IMR-90 (cell line): ENCODE data around the gene EIF1. TPM values are rescaled to one million over a fixed set of nuclear protein-coding genes. Genes with fewer than 3 reads are reported as not detected.

Source experiments
- ATAC-seq: fragments of 200-7000 bp; cut with Tn5 transposase; 2 replicates; pipeline ENCODE4 v1.9.1; 2020; ENCODE audit warnings: low read depth, mild to moderate bottlenecking, moderate library complexity
- BruUV-seq: library from RNA; stranded (reverse); fragments of 400-500 nt; replicated peaks from 2 replicates; lab custom pipeline; 2021; lab: Mats Ljungman, UMichigan
- CTCF ChIA-PET: fragments of 300-600 bp; formaldehyde crosslinking; extraction: SDS; loops from one replicate; lab custom pipeline; 2021; ENCODE audit warnings: antibody characterized with exemption; lab: Yijun Ruan, JAX
- POLR2A ChIA-PET: fragments of 300-600 bp; sonication (Branson Sonifier 250); formaldehyde crosslinking; loops from one replicate; lab custom pipeline; 2022; ENCODE audit warnings: antibody characterized with exemption; ENCODE audit not compliant: unreplicated experiment; lab: Charles Lee
- DNase-seq: peaks from one replicate; pipeline ENCODE4 v3.0.0; 2013
- H2AFZ ChIP-seq: replicated peaks from 2 replicates; pipeline ENCODE3; 2013; ENCODE audit warnings: low read length, mild to moderate bottlenecking; ENCODE audit not compliant: poor library complexity
- H2AK5ac ChIP-seq: 2 replicates; pipeline ENCODE4 v1.6.1; 2013; ENCODE audit warnings: low read depth, low read length, inconsistent platforms
- H2AK9ac ChIP-seq: replicated peaks from 2 replicates; pipeline ENCODE3; 2013; ENCODE audit warnings: mild to moderate bottlenecking, low read depth, low read length, moderate library complexity; ENCODE audit not compliant: poor library complexity
- H2BK120ac ChIP-seq: 2 replicates; pipeline ENCODE4 v1.6.1; 2013; ENCODE audit warnings: low read depth, low read length, inconsistent platforms
- H2BK15ac ChIP-seq: 3 replicates; pipeline ENCODE4 v1.6.1; 2013; ENCODE audit warnings: low read depth, low read length, inconsistent platforms
- H2BK20ac ChIP-seq: 2 replicates; pipeline ENCODE4 v1.6.1; 2013; ENCODE audit warnings: low read depth, mild to moderate bottlenecking, inconsistent platforms, low read length, moderate library complexity
- H2BK5ac ChIP-seq: 2 replicates; pipeline ENCODE4 v1.6.1; 2013; ENCODE audit warnings: mild to moderate bottlenecking, low read depth, low read length, inconsistent platforms; ENCODE audit not compliant: poor library complexity, severe bottlenecking
- H3K14ac ChIP-seq: replicated peaks from 2 replicates; pipeline ENCODE4 v1.6.1; 2013; ENCODE audit warnings: low read depth, low read length, inconsistent platforms
- H3K18ac ChIP-seq: 2 replicates; pipeline ENCODE4 v1.6.1; 2013; ENCODE audit warnings: low read depth, low read length, control low read depth
- H3K23ac ChIP-seq: 2 replicates; pipeline ENCODE4 v1.6.1; 2013; ENCODE audit warnings: low read depth, low read length, inconsistent platforms
- H3K27ac ChIP-seq: 2 replicates; pipeline ENCODE4 v1.5.1; 2013; ENCODE audit warnings: mild to moderate bottlenecking, control low read depth, low read length; ENCODE audit not compliant: insufficient read depth
- H3K27me3 ChIP-seq: 2 replicates; pipeline ENCODE4 v1.6.1; 2013; ENCODE audit warnings: low read length; ENCODE audit not compliant: control insufficient read depth, insufficient read depth
- H3K36me3 ChIP-seq: 2 replicates; pipeline ENCODE4 v1.6.1; 2013; ENCODE audit warnings: low read length, mixed read lengths; ENCODE audit not compliant: control insufficient read depth, insufficient read depth
- H3K4ac ChIP-seq: 2 replicates; pipeline ENCODE4 v1.6.1; 2013; ENCODE audit warnings: low read depth, low read length, inconsistent platforms
- H3K4me1 ChIP-seq: 2 replicates; pipeline ENCODE4 v1.6.1; 2013; ENCODE audit warnings: low read length, mixed read lengths; ENCODE audit not compliant: control insufficient read depth, insufficient read depth
- H3K4me2 ChIP-seq: 2 replicates; pipeline ENCODE4 v1.6.1; 2013; ENCODE audit warnings: low read depth, mild to moderate bottlenecking, control low read depth, low read length, moderate library complexity
- H3K4me3 ChIP-seq: 2 replicates; pipeline ENCODE4 v1.5.1; 2013; ENCODE audit warnings: low read depth, mild to moderate bottlenecking, control low read depth, low read length, moderate library complexity; ENCODE audit not compliant: insufficient read depth
- H3K56ac ChIP-seq: 2 replicates; pipeline ENCODE4 v1.6.1; 2013; ENCODE audit warnings: low read length, inconsistent platforms; ENCODE audit not compliant: insufficient read depth; ENCODE audit errors: extremely low read depth
- H3K79me1 ChIP-seq, 2 experiments: 2 replicates each; pipeline ENCODE4 v1.6.1; 2013; ENCODE audit warnings: low read length in 2 of 2, inconsistent platforms in 1 of 2, low read depth in 1 of 2
- H3K9ac ChIP-seq: 2 replicates; pipeline ENCODE4 v1.6.1; 2013; ENCODE audit warnings: low read depth, low read length, control low read depth
- H3K9me1 ChIP-seq: 2 replicates; pipeline ENCODE4 v1.6.1; 2013; ENCODE audit warnings: low read length, inconsistent platforms; ENCODE audit not compliant: insufficient read depth
- H3K9me3 ChIP-seq: 2 replicates; pipeline ENCODE4 v1.6.1; 2013; ENCODE audit warnings: low read length; ENCODE audit not compliant: control insufficient read depth, insufficient read depth
- H4K20me1 ChIP-seq: 2 replicates; pipeline ENCODE4 v1.6.1; 2013; ENCODE audit warnings: low read length, inconsistent platforms; ENCODE audit not compliant: insufficient read depth
- H4K5ac ChIP-seq: 2 replicates; pipeline ENCODE4 v1.6.1; 2013; ENCODE audit warnings: mild to moderate bottlenecking, low read depth, low read length, control low read depth
- H4K8ac ChIP-seq, 2 experiments: 2 replicates each; pipeline ENCODE4 v1.6.1; 2013; ENCODE audit warnings: low read depth in 2 of 2, low read length in 2 of 2, control low read depth in 1 of 2, inconsistent platforms in 1 of 2
- H4K91ac ChIP-seq: 2 replicates; pipeline ENCODE4 v1.6.1; 2013; ENCODE audit warnings: low read depth, low read length, inconsistent platforms; ENCODE audit not compliant: insufficient read depth
- CEBPB ChIP-seq: IDR thresholded peaks from 2 replicates; pipeline ENCODE4 v1.6.1; 2012; ENCODE audit warnings: low read depth, low read length, improper control_type of control experiment
- MAZ ChIP-seq: IDR thresholded peaks from 2 replicates; pipeline ENCODE4 v1.6.1; 2012; ENCODE audit warnings: low read depth, mild to moderate bottlenecking, low read length, improper control_type of control experiment, moderate library complexity, borderline replicate concordance
- POLR2A ChIP-seq: IDR thresholded peaks from 2 replicates; pipeline ENCODE4 v1.6.1; 2012; ENCODE audit warnings: mild to moderate bottlenecking, low read depth, low read length
- WGBS, 2 experiments: methylation state at CpG; one replicate each; pipeline versions ENCODE4 v1.1.5 to v1.1.7; 2013; ENCODE audit warnings: missing lambda C conversion rate in 2 of 2; ENCODE audit not compliant: insufficient read length in 1 of 2; ENCODE audit errors: extremely low coverage in 2 of 2; 5-methylcytosine and 5-hydroxymethylcytosine counted together
- dilution Hi-C: fragments of 300-500 bp; cut with HindIII; formaldehyde crosslinking; loops from one replicate; pipeline ENCODE4 v1.14.3; 2018; ENCODE audit warnings: low sequenced_read_pairs; ENCODE audit not compliant: unreplicated experiment
- in situ Hi-C: fragments of 300-500 bp; cut with MboI; formaldehyde crosslinking; loops from 3 replicates; pipeline ENCODE4 v1.14.3; 2019; ENCODE audit warnings: low sequenced_read_pairs, inconsistent platforms, mixed read lengths
- intact Hi-C: fragments of 100-400 bp; cut with micrococcal nuclease; formaldehyde crosslinking; loops from 2 replicates; pipeline ENCODE4 v1.10.0; 2022
- polyA plus RNA-seq, 3 experiments: library from polyadenylated mRNA; depleted of rRNA; stranded (reverse); fragments of >200 nt; gene quantifications; 2 replicates each; pipeline ENCODE4 v1.2.3, GENCODE V29; 2012; ENCODE audit warnings: low replicate concordance in 1 of 3
- total RNA-seq: library from RNA; depleted of rRNA; stranded (reverse); fragments of >200 nt; gene quantifications from 2 replicates; pipeline ENCODE4 v1.2.3, GENCODE V29; 2012

Gene EIF1
- total and polyA plus RNA-seq, 2 of the 4 experiments (the other 2 are of a cell fraction), result 89.4 to 381 TPM

DNA sequence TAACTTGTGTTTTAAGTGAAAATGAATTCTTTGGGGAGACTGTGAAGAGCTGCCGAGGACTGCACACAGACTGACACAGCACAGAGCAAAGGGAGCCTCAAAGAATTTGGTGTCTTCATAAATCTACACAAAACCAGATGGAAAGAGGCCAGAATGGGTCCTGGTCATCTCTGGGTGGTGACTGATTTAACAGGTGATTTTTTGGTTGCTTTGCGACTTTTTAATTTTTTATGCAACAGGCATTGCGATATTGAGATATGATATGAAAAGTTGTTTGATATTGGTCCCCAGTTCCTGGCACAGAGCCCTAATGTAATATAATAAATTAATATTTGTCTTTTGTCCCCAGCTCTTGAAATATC is 12.6 kb upstream of the EIF1 start:
- H3K9me1 ChIP-seq, result no peaks in the 10 kb centered on the region

More for the DNA sequence above, 12.6 kb upstream of the EIF1 start:
- H4K5ac ChIP-seq, result no peak overlapping the region
- peaks cover 6% of the 10 kb centered on the region for H3K4me1 ChIP-seq
- WGBS, 2 experiments, result no CpG with 5 or more reads among the region's 3 CpGs
- no peak overlapping the region for H4K8ac ChIP-seq
- H2BK120ac ChIP-seq, result no peak overlapping the region
- H2AK5ac ChIP-seq, result no peak overlapping the region
- H2AK9ac ChIP-seq, result no peak overlapping the region
- no peak overlapping the region for H2BK20ac ChIP-seq
- H2AFZ ChIP-seq, result no peak overlapping the region
- no peak overlapping the region for H3K56ac ChIP-seq
- POLR2A ChIA-PET, result no interaction called here
- no peak overlapping the region for H3K4me3 ChIP-seq
- dilution Hi-C loops, result no loop called here
- no peak overlapping the region for H4K91ac ChIP-seq
- no peak overlapping the region for H3K9ac ChIP-seq
- H3K4me2 ChIP-seq, result no peak overlapping the region
- no peak overlapping the region for H3K27ac ChIP-seq
- H3K9me3 ChIP-seq, result no peaks in the 10 kb centered on the region
- TF ChIP-seq MAZ (no peak), POLR2A (no peak), CEBPB (no peak)
- no TSS peak for BruUV-seq
- no peak overlapping the region for H2BK15ac ChIP-seq
- no peak overlapping the region for H3K4ac ChIP-seq
- DNase-seq, result no peak
- no peaks in the 10 kb centered on the region for H3K36me3 ChIP-seq
- H3K23ac ChIP-seq, result no peak overlapping the region
- H3K27me3 ChIP-seq, result peaks cover 5% of the 10 kb centered on the region
- no peak overlapping the region for H2BK5ac ChIP-seq
- no peaks in the 10 kb centered on the region for H3K79me1 ChIP-seq
- intact Hi-C loops, result no loop called here
- no peak for ATAC-seq
- no peak overlapping the region for H3K18ac ChIP-seq
- H4K20me1 ChIP-seq, result no peaks in the 10 kb centered on the region
- CTCF ChIA-PET, result interaction anchor here (1.4 kb wide), 1 partner anchor 10 kb away, joined by 3 read pairs; no protein-coding TSS in a partner anchor
- H3K14ac ChIP-seq, result no peak overlapping the region
- in situ Hi-C loops, result no loop called here
